HL-60/S4 treated with retinoic acid at 250 ng/mL for 4 days and 3 days (cell line): ENCODE data around the gene SUSD2.
"Not testable (repeated sequence)": the region's sequence is repeated elsewhere in the genome, so short reads cannot be mapped to it uniquely, and the experiment has no call there.

ENCODE experiments used
- in situ Hi-C: fragments of 300-500 bp; cut with MboI; formaldehyde crosslinking; loops from 2 replicates; pipeline ENCODE4 v1.7.0; 2022; ENCODE audit warnings: low sequenced_read_pairs

The SUSD2 gene

DNA sequence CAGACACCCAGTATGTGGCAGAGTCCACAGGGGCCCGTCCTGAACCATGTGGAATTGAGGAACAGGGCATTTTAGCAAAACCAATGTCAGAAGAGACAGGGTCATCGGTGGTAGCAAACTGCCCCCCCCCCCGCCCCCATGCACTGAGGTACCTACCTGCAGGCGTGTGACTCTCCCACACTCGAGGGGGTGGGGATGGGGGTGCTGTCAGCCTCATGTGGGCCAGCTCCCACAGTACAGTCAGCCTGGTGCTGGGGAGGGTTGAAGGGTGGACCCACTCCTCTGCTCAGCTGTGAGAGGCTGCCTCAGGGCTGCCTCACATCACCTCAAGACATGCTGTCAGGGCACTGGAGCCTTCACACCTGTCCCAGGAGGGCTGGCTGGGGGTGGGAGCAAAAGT, 10.7 kb upstream of the SUSD2 start:
- in situ Hi-C loops = no loop called here

DNA sequence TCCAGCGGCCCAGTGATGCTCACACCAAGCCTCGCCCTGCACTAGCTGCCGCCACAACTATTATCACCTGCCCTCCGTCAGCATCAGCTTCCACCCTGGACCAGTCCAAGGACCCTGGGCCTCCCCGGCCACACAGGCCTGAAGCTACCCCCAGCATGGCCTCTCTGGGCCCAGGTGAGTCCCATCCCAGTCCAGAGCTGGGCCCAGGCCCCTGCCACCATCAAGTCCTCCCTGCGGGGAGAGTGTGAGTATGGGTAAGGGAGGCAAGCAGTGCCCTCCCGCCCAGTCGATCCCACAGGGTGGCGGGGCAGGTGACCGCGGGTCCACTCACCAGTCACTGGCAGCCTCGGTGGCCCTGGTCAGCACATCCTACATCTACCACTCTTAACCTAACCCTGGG, 9.5 kb upstream of the SUSD2 start:
- in situ Hi-C loops = no loop called here

- in situ Hi-C loops = no loop called here
Observed at GRCh38 chr22:24175160-24175808, 6.0 kb upstream of the SUSD2 start.

GRCh38 chr22:24176040-24176439, 5.2 kb upstream of the SUSD2 start:
- in situ Hi-C loops = no loop called here

- in situ Hi-C loops = no loop called here
Observed at GRCh38 chr22:24176630-24177029, 4.7 kb upstream of the SUSD2 start.

DNA sequence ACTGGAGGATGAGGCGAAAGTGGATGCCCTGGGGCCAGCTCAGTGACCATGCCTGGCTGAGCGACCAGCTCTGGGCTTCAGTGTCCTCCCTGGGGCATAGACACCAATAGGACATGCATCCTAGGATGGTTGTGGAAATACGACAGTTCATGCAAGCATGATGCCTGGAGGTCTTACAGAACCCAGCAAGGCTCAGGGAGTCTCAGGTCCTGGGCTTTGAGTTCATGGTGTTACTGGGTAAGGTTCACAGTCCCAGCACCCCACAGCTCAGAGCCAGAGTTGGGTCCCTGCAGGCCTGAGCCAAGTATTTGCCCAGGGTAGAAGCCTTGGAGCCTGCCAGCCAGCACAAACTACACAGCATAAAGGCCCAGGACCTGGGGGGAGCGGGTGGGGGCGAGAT, 4.2 kb upstream of the SUSD2 start:
- in situ Hi-C loops = no loop called here

DNA sequence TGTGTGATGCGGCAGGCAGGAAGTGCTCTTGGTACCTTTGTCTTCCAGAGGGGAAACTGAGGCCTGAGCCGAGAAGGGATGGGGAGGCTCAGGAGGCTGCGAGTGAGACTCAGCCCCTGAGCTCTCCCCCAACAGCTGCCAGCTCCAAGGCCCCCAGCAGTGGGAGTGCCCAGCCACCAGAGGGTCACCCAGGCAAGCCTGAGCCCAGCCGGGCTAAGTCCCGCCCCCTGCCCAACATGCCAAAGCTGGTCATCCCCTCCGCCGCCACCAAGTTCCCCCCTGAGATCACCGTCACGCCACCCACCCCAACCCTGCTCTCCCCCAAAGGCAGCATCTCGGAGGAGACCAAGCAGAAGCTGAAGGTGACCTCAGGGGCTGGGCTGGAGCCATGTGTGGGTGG, 3.8 kb upstream of the SUSD2 start:
- in situ Hi-C loops = no loop called here

DNA sequence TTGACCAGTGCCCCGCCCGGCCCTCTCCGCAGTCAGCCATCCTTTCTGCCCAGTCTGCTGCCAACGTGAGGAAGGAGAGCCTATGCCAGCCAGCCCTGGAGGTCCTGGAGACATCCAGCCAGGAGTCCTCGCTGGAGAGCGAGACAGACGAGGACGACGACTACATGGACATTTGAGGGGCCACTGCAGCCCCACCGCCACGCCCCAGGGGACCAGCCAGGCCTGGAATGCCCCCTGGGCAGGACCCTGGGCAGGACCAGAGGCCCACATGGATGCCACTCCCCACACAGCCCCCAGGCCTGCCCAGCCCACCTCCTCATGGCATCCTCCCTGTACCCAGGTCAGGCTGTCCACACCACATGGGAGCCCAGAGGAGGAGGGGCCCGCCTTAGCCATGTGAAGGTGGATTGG, 3.3 kb upstream of the SUSD2 start:
- in situ Hi-C loops = no loop called here

DNA sequence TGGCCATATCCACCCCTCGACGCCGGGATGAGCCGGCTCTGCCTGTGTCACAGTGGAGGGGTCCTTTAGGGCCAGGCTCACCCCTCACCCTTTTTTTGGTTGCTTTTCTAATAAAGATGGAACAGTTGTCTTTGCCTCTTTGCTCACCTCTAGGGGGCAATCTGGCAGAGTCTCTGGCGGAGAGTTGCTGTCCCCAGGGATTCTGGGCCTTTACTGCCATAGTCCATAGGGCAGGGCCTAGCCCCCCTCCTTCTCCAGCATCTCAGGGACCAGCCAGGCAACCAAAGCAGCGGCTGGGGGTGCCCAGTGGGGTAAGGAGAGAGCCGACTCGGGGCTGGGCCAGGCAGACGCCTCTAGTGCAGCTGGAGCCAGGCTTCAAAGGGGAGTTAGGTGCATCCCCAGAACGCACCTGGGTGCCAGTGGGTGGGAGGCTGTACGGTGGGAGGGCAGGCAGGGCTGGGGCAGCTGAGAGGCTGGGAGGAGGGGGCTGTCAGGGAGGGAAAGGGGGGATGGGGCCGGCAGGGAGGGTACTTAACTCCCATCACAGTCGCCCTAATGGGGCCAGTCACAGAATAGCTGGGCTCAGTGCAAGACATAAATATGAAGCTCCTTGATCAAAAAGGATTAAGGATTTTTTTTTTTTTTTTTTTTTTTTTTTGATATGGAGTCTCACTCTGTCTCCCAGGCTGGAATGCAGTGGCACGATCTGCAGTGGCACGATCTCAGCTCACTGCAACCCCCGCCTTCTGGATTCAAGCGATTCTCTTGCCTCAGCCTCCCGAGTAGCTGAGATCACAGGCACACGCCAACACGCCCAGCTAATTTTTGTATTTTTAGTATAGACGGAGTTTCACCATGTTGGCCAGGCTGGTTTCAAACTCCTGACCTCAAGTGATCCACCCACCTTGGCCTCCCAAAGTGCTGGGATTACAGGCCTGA, 2.5 kb upstream of the SUSD2 start:
- in situ Hi-C loops = no loop called here

DNA sequence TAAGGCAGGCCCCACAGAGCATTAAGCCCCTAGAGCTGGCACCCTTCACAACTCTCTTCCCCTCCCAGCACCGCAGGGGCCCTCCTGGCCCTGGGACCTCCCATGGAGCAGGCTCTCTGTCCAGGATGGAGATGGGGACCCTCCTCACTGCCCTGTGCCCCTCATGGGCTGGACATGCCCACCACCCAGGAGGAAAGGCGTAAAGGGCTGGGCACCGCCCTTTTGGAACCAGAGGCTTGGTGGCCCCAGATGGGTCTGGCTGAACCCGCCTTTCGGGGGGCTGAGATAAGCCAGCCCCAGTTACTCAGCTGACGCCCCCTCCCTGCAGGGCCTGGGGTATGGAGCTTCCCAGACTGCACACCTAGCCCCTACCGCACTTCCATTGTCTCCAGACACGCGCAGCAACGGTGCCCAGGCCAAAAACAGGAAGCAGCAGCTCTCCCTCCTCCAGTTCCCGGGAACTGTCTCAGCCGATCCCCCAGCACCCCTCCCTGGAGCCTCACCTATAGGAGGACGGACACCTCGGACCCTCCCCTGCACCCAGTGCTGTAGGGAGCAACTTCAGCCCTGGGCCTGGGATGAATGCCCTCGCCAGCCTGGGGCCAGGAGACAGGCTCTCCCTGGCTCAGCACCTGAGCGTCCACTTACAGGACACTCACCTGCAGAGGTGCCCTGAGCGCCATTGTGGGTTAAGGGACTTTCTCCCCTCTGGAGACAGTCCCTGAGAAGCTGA, 1.6 kb upstream of the SUSD2 start:
- in situ Hi-C loops = no loop called here

GRCh38 chr22:24180316-24181087, 785 bp upstream of the SUSD2 start:
- in situ Hi-C loops = no loop called here

DNA sequence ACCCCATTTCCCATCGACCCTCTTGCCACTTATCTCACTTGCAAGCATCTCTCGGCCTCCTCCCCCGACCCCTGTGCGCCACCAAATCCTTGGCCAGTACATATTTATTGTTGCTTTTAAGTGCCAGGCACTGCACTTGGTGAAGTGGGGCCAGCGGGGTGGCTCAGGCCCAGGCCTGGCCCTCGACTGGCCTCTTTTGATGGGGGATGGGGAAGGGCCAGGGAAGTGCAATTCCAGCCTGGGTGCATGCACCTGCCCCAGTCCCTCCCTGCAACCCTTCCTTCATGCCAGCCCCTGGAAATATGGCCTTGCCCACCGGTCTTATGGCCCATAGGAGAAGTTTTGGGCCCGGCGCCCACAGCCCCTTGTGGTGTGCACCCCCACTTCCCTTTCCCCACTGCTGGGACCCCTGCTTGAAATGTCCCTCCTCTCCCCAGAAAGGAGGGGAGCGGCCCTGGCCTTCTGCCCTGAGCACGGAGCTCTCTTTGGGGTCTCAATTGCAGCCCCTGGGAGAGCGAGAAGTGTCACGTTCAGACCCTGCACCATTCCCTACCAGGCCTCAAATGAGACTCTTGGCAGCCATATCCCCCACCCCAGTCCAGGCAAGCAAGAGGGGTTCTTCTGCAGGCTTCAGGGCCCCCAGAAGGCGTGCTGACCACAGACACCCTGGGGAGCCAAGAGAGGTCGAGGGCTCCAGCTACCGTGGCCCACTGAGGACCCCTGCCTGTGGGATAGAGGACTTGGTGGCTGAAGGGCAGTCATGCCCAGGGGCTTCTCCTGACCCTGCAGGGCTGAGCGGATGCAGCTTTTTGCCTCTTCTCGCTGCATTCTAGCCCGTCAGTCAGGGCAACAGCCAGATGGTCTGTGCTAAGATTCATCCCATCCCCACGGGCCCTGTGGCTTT, 961 bp downstream of the SUSD2 start:
- in situ Hi-C loops = no loop called here

GRCh38 chr22:24182900-24183246, 1.6 kb downstream of the SUSD2 start:
- in situ Hi-C loops = not testable (repeated sequence)

DNA sequence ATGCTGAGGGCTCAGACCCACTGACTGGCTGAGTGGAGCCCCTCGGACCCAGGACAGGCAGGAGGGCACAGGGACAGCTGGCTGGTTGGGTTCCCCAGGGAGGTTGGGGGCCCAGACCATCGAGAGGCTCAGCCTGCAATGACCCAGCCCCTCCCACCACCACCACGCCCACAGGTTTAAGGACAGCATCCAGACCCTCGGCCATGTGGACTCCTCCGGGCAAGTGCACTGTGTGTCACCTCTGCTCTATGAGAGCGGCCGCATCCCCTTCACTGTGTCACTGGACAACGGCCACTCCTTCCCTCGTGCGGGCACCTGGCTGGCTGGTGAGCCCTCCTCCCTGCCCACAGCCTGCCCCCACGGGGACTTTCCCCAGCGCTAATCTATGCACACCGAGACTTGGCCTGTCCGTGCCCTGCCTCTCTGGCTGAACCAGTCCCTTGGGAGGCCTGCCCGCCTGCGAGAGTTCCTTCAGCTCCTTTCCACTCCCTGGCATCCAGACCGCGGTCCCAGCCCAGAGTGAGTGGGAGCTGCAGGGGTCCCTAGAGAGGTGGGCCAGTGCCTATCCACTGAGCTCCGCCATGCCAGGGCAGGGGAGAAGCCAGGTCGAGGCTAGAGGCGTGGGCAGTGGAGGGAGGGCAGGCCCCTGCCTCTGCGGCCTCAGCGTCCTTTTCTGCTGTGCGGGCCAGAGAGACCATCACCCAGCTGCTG, 2.2 kb downstream of the SUSD2 start:
- in situ Hi-C loops = no loop called here

GRCh38 chr22:24184057-24184798, 2.9 kb downstream of the SUSD2 start:
- in situ Hi-C loops = no loop called here

DNA sequence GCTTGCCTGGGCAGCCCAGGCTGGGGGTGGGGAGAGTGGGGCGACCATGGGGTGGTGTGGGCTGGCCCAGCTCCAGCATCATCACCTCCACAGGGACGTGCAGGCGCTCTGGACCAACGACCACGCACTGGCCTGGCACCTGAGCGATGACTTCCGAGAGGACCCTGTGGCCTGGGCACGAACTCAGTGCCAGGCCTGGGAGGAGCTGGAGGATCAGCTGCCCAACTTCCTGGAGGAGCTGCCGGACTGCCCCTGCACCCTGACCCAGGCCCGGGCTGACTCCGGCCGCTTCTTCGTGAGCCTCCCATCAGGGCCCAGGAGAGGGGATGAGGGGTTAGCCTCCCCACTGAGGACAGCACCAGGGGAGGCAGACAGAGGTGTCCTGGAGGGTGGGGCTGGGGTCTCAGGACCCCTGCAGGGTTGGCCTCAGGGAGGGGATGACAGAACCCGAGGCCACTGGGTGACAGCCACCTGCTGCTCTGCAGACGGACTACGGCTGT, 3.8 kb downstream of the SUSD2 start:
- in situ Hi-C loops = no loop called here

GRCh38 chr22:24185501-24186351, 4.4 kb downstream of the SUSD2 start:
- in situ Hi-C loops = no loop called here

- in situ Hi-C loops = no loop called here
Observed at GRCh38 chr22:24186352-24186740, 5.1 kb downstream of the SUSD2 start.
